Thyroid gland (tissue), 4 donors: ENCODE results near the gene GLT1D1. TPM values are rescaled to one million over a fixed set of nuclear protein-coding genes. Genes with fewer than 3 reads are reported as not detected.

Source experiments
- DNase-seq, 2 donors: peaks; one replicate each; pipeline ENCODE4 v3.0.0-alpha.2; 2019
- H3K27ac ChIP-seq, 3 donors: fragments of 200-600 bp; sonication (generic); 1 replicate in 2 of 3; 2 replicates in 1 of 3; pipeline ENCODE4 v1.5.1; 2016 to 2019; ENCODE audit warnings: mild to moderate bottlenecking in 1 of 3, moderate library complexity in 1 of 3
- H3K27me3 ChIP-seq: fragments of 200-600 bp; sonication (generic); one replicate; pipeline ENCODE4 v1.5.1; 2019
- H3K36me3 ChIP-seq, 2 donors: fragments of 200-600 bp; sonication (generic); one replicate each; pipeline ENCODE4 v1.5.1; 2016 to 2019
- H3K4me1 ChIP-seq, 2 donors: fragments of 200-600 bp; sonication (generic); one replicate each; pipeline ENCODE4 v1.5.1; 2017 to 2019
- H3K4me3 ChIP-seq, 3 donors: fragments of 200-600 bp; sonication (generic); replicated peaks in 1 of 3; 1 replicate in 2 of 3; 2 replicates in 1 of 3; pipeline ENCODE4 v1.5.1; 2016; ENCODE audit warnings: mild to moderate bottlenecking in 1 of 3
- H3K9me3 ChIP-seq: fragments of 200-600 bp; sonication (generic); one replicate; pipeline ENCODE4 v1.5.1; 2017
- CTCF ChIP-seq, 6 experiments: fragments of 200-600 bp in 3 of 6; fragments of 450-650 bp in 3 of 6; sonication (generic) in 3 of 6; IDR thresholded peaks; one replicate each; pipeline ENCODE4 v1.5.1; 2016 to 2019; ENCODE audit warnings: antibody characterized with exemption in 6 of 6, mild to moderate bottlenecking in 2 of 6, inconsistent platforms in 1 of 6, moderate library complexity in 1 of 6
- POLR2A ChIP-seq, 2 donors: fragments of 450-650 bp; IDR thresholded peaks; one replicate each; pipeline ENCODE4 v1.6.1; 2017; ENCODE audit warnings: antibody characterized with exemption in 2 of 2, mild to moderate bottlenecking in 2 of 2, moderate library complexity in 1 of 2
- WGBS, 2 donors: methylation state at CpG; one replicate each; pipeline ENCODE4 v1.1.5; 2017; 5-methylcytosine and 5-hydroxymethylcytosine counted together
- intact Hi-C: fragments of 100-400 bp; cut with DNase I; formaldehyde crosslinking; loops from one replicate; pipeline ENCODE4 v1.15.1; 2023
- total RNA-seq, 4 donors: library from RNA; depleted of rRNA; stranded (reverse); fragments of >200 nt; gene quantifications; one replicate each; pipeline ENCODE4 v1.2.3, GENCODE V29; 2016

GLT1D1 gene
- total RNA-seq, 4 donors from 2014 or later, result 0.13 to 2.6 (median 0.45) TPM

DNA sequence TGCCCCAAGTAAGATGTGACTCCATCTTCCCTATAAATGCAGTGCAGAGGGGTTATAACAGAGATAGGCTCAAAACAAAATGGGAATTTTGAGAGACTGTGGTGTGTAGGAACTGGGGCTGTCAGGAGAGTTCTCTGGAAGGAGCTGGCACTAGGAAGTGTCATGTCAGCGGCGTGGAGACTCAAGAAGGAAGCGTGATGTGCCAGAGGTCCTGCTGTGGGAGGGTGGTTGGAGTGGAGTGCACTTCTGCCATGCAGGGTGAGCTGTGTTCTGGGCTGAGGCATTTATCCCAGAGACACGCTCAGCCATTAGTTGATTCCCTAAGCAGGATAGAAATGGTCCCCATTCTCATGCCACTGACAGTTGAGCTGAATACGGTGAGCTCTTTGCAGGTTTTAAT, 19.0 kb downstream of the GLT1D1 start:
- Histone ChIP-seq H3K4me3 (no peak overlapping the region), H3K4me1 (no peaks in the 10 kb centered on the region), H3K27ac (no peak overlapping the region), H3K9me3 (no peaks in the 10 kb centered on the region), H3K27me3 (no peaks in the 10 kb centered on the region), H3K36me3 (no peaks in the 10 kb centered on the region)
- TF ChIP-seq CTCF (IDR thresholded peaks at IDR 0.05) (no peak), POLR2A (IDR thresholded peaks at IDR 0.05) (no peak)
- no peak for DNase-seq
- 86 to 90% methylated on average over 5 of the region's 5 CpGs for WGBS, 2 donors
- intact Hi-C loops, result no loop called here

- no peak overlapping the region for H3K4me3 ChIP-seq
Observed at GRCh38 chr12:128876559-128876958, 23.3 kb downstream of the GLT1D1 start.

DNA sequence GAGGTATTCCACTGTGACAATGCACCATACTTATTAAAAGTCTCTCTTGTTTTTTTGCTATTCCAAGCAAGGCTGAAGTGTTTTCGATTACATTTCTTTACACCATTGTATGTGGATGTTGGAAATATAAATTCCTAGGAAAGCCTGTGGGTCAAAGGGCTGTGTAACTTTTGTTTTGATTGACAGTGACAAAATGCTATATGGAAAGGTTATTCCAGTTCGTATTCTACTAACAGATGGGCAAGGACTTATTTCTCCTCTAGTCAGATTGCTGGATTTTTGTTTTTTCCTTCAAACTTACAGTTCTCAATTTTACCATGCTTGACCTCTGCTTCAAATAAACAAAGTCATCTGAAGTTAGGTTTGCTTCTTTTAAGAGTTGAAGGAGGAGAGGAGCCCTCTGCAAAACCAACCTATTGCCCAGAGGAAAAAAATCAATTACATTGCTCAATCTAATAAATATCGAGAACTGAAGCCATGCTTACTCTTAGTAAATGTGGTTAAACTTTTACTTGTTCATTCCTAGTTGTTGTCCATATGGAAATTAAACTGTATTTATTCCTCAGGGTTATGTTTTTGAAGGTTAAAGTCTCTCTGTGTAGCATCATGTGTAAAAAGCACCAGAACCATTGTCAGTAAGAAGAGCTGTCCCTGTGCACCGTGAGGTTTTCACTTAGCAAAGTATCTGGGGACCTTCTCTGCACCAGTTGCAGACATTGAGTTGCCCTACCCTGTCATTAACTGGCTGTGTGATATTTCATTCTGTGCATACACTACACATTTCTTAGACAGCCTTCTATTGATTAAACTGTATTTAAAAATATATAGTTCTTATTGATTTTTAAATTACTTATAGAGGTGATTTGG, 26.9 kb downstream of the GLT1D1 start:
- Histone ChIP-seq H3K27ac (no peak overlapping the region), H3K4me3 (no peak overlapping the region), H3K9me3 (no peaks in the 10 kb centered on the region), H3K4me1 (no peaks in the 10 kb centered on the region), H3K36me3 (no peaks in the 10 kb centered on the region), H3K27me3 (no peaks in the 10 kb centered on the region)
- TF ChIP-seq POLR2A (IDR thresholded peaks at IDR 0.05) (no peak), CTCF (IDR thresholded peaks at IDR 0.05) (no peak)
- 82% methylated on average over 4 of the region's 4 CpGs for WGBS, 2 donors
- intact Hi-C loops, result no loop called here
- DNase-seq, result no peak

More at GRCh38 chr12:128876559-128876958, 23.3 kb downstream of the GLT1D1 start:
- TF ChIP-seq CTCF (IDR thresholded peaks at IDR 0.05), result no peak
- no peak for TF ChIP-seq POLR2A (IDR thresholded peaks at IDR 0.05)
- DNase-seq, result no peak
- Histone ChIP-seq H3K36me3 (no peaks in the 10 kb centered on the region), H3K4me1 (no peaks in the 10 kb centered on the region), H3K9me3 (no peaks in the 10 kb centered on the region), H3K27me3 (no peaks in the 10 kb centered on the region), H3K27ac (no peak overlapping the region)
- intact Hi-C loops, result no loop called here
- 82 to 85% methylated on average over 2 of the region's 2 CpGs for WGBS, 2 donors

GRCh38 chr12:128891856-128892255, 38.6 kb downstream of the GLT1D1 start:
- no peak for DNase-seq
- Histone ChIP-seq H3K27ac (no peak overlapping the region), H3K4me1 (no peaks in the 10 kb centered on the region), H3K9me3 (no peaks in the 10 kb centered on the region), H3K36me3 (no peaks in the 10 kb centered on the region), H3K27me3 (no peaks in the 10 kb centered on the region), H3K4me3 (no peak overlapping the region)
- TF ChIP-seq POLR2A (IDR thresholded peaks at IDR 0.05) (no peak), CTCF (IDR thresholded peaks at IDR 0.05) (no peak)
- WGBS, 2 donors, result 85 to 86% methylated on average over 6 of the region's 6 CpGs
- intact Hi-C loops, result no loop called here

DNA sequence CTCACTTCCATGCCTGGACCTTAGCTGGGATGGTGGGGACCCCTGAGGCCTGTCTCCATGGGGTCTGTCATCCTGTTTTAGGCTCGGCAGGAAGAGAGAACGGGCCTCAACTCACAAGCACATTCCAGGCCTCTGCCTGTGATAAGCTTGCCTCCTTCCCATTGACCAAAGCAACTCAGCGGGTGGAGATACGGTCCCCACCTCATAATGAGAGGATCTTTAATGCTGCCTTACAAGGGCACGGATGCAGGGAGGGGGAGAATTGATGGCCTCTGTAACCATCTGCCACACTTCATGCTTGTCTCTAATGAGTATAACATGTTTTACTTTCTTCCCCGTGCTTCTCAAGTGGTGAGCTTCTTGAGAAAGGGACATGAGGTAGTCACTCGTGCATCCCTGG, 50.0 kb downstream of the GLT1D1 start:
- intact Hi-C loops, result no loop called here
- WGBS, 2 donors, result 75 to 89% methylated on average over 7 of the region's 7 CpGs
- H3K4me3 ChIP-seq, result no peak overlapping the region
- TF ChIP-seq CTCF (IDR thresholded peaks at IDR 0.05), result no peak
- no peak for TF ChIP-seq POLR2A (IDR thresholded peaks at IDR 0.05)
- no peaks in the 10 kb centered on the region for H3K36me3 ChIP-seq
- no peaks in the 10 kb centered on the region for H3K4me1 ChIP-seq
- H3K27me3 ChIP-seq, result no peaks in the 10 kb centered on the region
- no peak overlapping the region for H3K27ac ChIP-seq
- DNase-seq, result no peak
- H3K9me3 ChIP-seq, result no peaks in the 10 kb centered on the region
